ENCODE data around the gene DACT2. TPM values are rescaled to one million over a fixed set of nuclear protein-coding genes. Genes with fewer than 3 reads are reported as not detected.

DACT2 gene
- total RNA-seq, 3 donors from 2014 or later, result 1.2 to 3.4 (median 1.5) TPM

GRCh38 chr6:168333491-168333890 is 13.9 kb upstream of the DACT2 start:
- H3K4me3 ChIP-seq, result no peak overlapping the region
- intact Hi-C loops (cut with DNase I, micrococcal nuclease), result no loop called here
- peak; percentile 76 to 87 (median 81) for DNase-seq
- H3K9me3 ChIP-seq, result no peaks in the 10 kb centered on the region
- ATAC-seq, result peak; percentile 95
- peaks cover 3% of the 10 kb centered on the region for H3K4me1 ChIP-seq (ENCODE audit: low read depth)
- no peaks in the 10 kb centered on the region for H3K36me3 ChIP-seq (ENCODE audit: low read depth)
- TF ChIP-seq, protein P1, sequence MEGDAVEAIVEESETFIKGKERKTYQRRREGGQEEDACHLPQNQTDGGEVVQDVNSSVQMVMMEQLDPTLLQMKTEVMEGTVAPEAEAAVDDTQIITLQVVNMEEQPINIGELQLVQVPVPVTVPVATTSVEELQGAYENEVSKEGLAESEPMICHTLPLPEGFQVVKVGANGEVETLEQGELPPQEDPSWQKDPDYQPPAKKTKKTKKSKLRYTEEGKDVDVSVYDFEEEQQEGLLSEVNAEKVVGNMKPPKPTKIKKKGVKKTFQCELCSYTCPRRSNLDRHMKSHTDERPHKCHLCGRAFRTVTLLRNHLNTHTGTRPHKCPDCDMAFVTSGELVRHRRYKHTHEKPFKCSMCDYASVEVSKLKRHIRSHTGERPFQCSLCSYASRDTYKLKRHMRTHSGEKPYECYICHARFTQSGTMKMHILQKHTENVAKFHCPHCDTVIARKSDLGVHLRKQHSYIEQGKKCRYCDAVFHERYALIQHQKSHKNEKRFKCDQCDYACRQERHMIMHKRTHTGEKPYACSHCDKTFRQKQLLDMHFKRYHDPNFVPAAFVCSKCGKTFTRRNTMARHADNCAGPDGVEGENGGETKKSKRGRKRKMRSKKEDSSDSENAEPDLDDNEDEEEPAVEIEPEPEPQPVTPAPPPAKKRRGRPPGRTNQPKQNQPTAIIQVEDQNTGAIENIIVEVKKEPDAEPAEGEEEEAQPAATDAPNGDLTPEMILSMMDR (IDR thresholded peaks at IDR 0.05), result no peak

- TF ChIP-seq, protein P1 (IDR thresholded peaks at IDR 0.05), result peak; percentile 59
- peaks cover 3% of the 10 kb centered on the region for H3K4me1 ChIP-seq (ENCODE audit: low read depth)
- peak in 1 of 3 donors; percentile 37 for DNase-seq
- H3K9me3 ChIP-seq, result no peaks in the 10 kb centered on the region
- ATAC-seq, result peak; percentile 87
- no peaks in the 10 kb centered on the region for H3K36me3 ChIP-seq (ENCODE audit: low read depth)
- intact Hi-C loops (cut with DNase I, micrococcal nuclease), result no loop called here
- H3K4me3 ChIP-seq, result no peak overlapping the region
Observed at GRCh38 chr6:168333039-168333438, 13.5 kb upstream of the DACT2 start.

DNA sequence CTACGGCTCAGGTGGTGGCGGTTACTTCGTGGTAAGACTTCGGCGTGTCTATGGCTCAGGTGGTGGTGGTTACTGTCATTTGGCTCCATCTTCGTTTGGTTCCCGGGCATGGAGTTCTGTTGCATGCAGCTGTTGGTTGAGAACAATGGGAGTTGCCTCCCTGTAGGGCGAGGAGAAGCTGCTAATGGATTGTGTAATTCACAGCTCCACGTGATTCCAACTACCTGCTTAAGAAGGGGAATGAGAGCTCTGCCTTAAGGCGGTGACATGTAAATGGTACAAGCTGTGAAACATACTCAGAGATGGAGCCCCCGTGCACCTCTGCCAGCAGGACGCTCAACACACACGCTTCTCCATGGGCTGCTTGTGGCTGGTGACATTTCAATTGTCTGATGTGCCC is 12.4 kb upstream of the DACT2 start:
- DNase-seq, result no peak
- H3K9me3 ChIP-seq, result no peaks in the 10 kb centered on the region
- no peaks in the 10 kb centered on the region for H3K36me3 ChIP-seq (ENCODE audit: low read depth)
- ATAC-seq, result no peak
- no peak overlapping the region for H3K4me3 ChIP-seq
- TF ChIP-seq, protein P1 (IDR thresholded peaks at IDR 0.05), result no peak
- peaks cover 3% of the 10 kb centered on the region for H3K4me1 ChIP-seq (ENCODE audit: low read depth)
- intact Hi-C loops (cut with DNase I, micrococcal nuclease), result no loop called here

GRCh38 chr6:168331058-168331457 is 11.5 kb upstream of the DACT2 start:
- intact Hi-C loops (cut with DNase I, micrococcal nuclease), result no loop called here
- H3K36me3 ChIP-seq (ENCODE audit: low read depth), result no peaks in the 10 kb centered on the region
- ATAC-seq, result no peak
- DNase-seq, result no peak
- no peak overlapping the region for H3K4me3 ChIP-seq
- peaks cover 3% of the 10 kb centered on the region for H3K4me1 ChIP-seq (ENCODE audit: low read depth)
- H3K9me3 ChIP-seq, result no peaks in the 10 kb centered on the region
- TF ChIP-seq, protein P1 (IDR thresholded peaks at IDR 0.05), result no peak

DNA sequence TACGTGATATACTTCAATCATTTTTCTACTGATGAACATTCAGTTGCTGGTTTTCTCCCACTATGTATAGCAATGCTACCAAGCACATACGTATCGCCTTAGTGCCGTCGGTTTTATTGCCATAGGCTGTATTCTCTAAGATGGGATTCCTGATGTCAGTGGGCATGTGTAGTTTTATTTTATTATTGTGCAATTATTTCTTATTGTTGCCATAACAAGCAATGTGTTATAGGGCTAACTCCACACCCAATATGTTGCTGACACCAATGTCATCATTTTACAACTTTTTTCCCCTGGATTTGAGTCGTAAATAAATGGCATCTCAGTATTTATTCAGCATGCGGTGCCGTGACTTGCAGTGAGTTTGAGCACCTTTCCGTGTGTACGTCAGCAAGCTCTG is 10.8 kb upstream of the DACT2 start:
- no peaks in the 10 kb centered on the region for H3K36me3 ChIP-seq (ENCODE audit: low read depth)
- H3K9me3 ChIP-seq, result no peaks in the 10 kb centered on the region
- TF ChIP-seq, protein P1 (IDR thresholded peaks at IDR 0.05), result no peak
- no peak overlapping the region for H3K4me3 ChIP-seq
- DNase-seq (no peak), ATAC-seq (no peak)
- intact Hi-C loops (cut with DNase I, micrococcal nuclease), result no loop called here
- peaks cover 3% of the 10 kb centered on the region for H3K4me1 ChIP-seq (ENCODE audit: low read depth)

DNA sequence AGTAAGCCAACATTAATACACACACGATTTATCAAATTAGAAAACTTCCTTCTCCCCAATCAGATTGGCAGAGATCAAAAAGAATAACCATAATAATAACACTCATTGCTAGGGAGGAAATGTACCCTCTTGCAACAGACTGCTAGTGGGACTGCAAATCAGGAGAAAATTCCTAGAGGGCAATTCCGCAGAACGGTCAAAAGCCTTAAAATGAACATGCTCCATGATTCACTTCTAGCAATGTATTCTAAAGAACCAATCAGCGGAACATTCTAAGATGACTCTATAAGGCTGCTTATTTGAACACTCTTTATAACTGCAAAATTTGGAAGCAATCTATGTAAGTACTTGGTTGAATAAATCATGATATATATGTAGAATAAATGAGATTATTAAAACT is 8.5 kb upstream of the DACT2 start:
- TF ChIP-seq, protein P1 (IDR thresholded peaks at IDR 0.05), result no peak
- DNase-seq (no peak), ATAC-seq (no peak)
- Histone ChIP-seq H3K36me3 (ENCODE audit: low read depth) (no peaks in the 10 kb centered on the region), H3K9me3 (no peaks in the 10 kb centered on the region), H3K4me1 (ENCODE audit: low read depth) (peaks cover 3% of the 10 kb centered on the region), H3K4me3 (no peak overlapping the region)
- intact Hi-C loops (cut with DNase I, micrococcal nuclease), result no loop called here

Measured in mucosa of descending colon (tissue), 3 donors.